ENCODE results near the gene ASPA.

Gene ASPA

DNA sequence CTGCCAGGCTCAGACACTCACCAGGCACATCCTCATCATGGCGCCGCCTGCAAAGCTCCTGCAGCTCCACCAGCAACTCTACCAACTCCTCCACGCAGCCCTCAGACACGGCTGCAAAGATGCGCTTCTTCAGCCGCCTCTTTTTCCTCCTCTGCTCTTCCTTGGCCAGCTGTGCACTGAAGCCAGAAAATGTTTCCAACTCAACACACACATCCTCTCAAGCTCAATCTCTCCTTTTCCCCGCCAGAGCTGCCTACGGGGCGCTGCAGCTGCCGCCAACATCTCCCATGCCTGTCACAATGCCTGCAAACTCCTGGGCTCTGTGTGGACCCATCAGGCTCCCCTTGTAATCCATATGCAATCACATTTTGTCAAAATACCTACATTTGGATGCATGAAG lies 67.7 kb downstream of the ASPA start:
- no peak for TF ChIP-seq ZNF777 (tag by site-specific recombination; IDR thresholded peaks at IDR 0.05; ENCODE audit: borderline replicate concordance)
- no peak for TF ChIP-seq ZNF514 (tag by site-specific recombination; IDR thresholded peaks at IDR 0.05)
- TF ChIP-seq, protein P1, sequence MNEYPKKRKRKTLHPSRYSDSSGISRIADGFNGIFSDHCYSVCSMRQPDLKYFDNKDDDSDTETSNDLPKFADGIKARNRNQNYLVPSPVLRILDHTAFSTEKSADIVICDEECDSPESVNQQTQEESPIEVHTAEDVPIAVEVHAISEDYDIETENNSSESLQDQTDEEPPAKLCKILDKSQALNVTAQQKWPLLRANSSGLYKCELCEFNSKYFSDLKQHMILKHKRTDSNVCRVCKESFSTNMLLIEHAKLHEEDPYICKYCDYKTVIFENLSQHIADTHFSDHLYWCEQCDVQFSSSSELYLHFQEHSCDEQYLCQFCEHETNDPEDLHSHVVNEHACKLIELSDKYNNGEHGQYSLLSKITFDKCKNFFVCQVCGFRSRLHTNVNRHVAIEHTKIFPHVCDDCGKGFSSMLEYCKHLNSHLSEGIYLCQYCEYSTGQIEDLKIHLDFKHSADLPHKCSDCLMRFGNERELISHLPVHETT (tag by site-specific recombination; IDR thresholded peaks at IDR 0.05): no peak
- TF ChIP-seq ZNF560 (tag by site-specific recombination; IDR thresholded peaks at IDR 0.05; ENCODE audit: borderline replicate concordance): no peak
- TF ChIP-seq ZNF114 (tag by site-specific recombination; IDR thresholded peaks at IDR 0.05): no peak
- TF ChIP-seq ZNF211 (tag by site-specific recombination; IDR thresholded peaks at IDR 0.05; ENCODE audit: low read depth): no peak
- no peak for TF ChIP-seq ZNF776 (tag by site-specific recombination; IDR thresholded peaks at IDR 0.05; ENCODE audit: borderline replicate concordance)
- TF ChIP-seq, protein P2, sequence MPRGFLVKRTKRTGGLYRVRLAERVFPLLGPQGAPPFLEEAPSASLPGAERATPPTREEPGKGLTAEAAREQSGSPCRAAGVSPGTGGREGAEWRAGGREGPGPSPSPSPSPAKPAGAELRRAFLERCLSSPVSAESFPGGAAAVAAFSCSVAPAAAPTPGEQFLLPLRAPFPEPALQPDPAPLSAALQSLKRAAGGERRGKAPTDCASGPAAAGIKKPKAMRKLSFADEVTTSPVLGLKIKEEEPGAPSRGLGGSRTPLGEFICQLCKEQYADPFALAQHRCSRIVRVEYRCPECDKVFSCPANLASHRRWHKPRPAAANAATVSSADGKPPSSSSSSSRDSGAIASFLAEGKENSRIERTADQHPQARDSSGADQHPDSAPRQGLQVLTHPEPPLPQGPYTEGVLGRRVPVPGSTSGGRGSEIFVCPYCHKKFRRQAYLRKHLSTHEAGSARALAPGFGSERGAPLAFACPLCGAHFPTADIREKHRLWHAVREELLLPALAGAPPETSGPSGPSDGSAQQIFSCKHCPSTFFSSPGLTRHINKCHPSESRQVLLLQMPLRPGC (tag by site-specific recombination; IDR thresholded peaks at IDR 0.05): no peak
- TF ChIP-seq ZNF302 (tag by site-specific recombination; IDR thresholded peaks at IDR 0.05; ENCODE audit: low read depth): no peak
- no peak for TF ChIP-seq ZNF747 (tag by site-specific recombination; IDR thresholded peaks at IDR 0.05)
- TF ChIP-seq ZNF701 (tag by site-specific recombination; IDR thresholded peaks at IDR 0.05): no peak
- TF ChIP-seq ZNF610 (tag by site-specific recombination; IDR thresholded peaks at IDR 0.05; ENCODE audit: borderline replicate concordance): no peak
- TF ChIP-seq, protein P3, sequence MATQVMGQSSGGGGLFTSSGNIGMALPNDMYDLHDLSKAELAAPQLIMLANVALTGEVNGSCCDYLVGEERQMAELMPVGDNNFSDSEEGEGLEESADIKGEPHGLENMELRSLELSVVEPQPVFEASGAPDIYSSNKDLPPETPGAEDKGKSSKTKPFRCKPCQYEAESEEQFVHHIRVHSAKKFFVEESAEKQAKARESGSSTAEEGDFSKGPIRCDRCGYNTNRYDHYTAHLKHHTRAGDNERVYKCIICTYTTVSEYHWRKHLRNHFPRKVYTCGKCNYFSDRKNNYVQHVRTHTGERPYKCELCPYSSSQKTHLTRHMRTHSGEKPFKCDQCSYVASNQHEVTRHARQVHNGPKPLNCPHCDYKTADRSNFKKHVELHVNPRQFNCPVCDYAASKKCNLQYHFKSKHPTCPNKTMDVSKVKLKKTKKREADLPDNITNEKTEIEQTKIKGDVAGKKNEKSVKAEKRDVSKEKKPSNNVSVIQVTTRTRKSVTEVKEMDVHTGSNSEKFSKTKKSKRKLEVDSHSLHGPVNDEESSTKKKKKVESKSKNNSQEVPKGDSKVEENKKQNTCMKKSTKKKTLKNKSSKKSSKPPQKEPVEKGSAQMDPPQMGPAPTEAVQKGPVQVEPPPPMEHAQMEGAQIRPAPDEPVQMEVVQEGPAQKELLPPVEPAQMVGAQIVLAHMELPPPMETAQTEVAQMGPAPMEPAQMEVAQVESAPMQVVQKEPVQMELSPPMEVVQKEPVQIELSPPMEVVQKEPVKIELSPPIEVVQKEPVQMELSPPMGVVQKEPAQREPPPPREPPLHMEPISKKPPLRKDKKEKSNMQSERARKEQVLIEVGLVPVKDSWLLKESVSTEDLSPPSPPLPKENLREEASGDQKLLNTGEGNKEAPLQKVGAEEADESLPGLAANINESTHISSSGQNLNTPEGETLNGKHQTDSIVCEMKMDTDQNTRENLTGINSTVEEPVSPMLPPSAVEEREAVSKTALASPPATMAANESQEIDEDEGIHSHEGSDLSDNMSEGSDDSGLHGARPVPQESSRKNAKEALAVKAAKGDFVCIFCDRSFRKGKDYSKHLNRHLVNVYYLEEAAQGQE (tag by site-specific recombination; IDR thresholded peaks at IDR 0.05): no peak
- no peak for TF ChIP-seq ZNF624 (tag by site-specific recombination; IDR thresholded peaks at IDR 0.05)
- CTCF ChIA-PET: no interaction called here
- H3K4me1 ChIP-seq (ENCODE audit: control insufficient read depth, insufficient read depth, low read length): no peaks in the 10 kb centered on the region

GRCh38 chr17:3544365-3544764 lies 68.6 kb downstream of the ASPA start:
- CTCF ChIA-PET: no interaction called here
- Histone ChIP-seq H3K4me3 (ENCODE audit: low read depth, low read length) (no peak overlapping the region), H3K9me3 (ENCODE audit: control insufficient read depth, insufficient read depth, low read depth, low read length) (no peaks in the 10 kb centered on the region), H3K36me3 (ENCODE audit: control insufficient read depth in 2 of 2, insufficient read depth in 1 of 2, low read length in 2 of 2) (no peaks in the 10 kb centered on the region), H3K27ac (ENCODE audit: extremely low read depth, low read depth, low read length) (no peak overlapping the region), H3K4me1 (ENCODE audit: control insufficient read depth, insufficient read depth, low read length) (no peaks in the 10 kb centered on the region)
- no peak for TF ChIP-seq ZEB2 (tag by site-specific recombination; IDR thresholded peaks at IDR 0.05)
- TF ChIP-seq GLIS2 (tag by site-specific recombination; IDR thresholded peaks at IDR 0.05): no peak
- no peak for TF ChIP-seq ZNF560 (tag by site-specific recombination; IDR thresholded peaks at IDR 0.05; ENCODE audit: borderline replicate concordance)
- TF ChIP-seq ZNF223 (tag by site-specific recombination; IDR thresholded peaks at IDR 0.05): no peak
- POLR2A ChIA-PET: no interaction called here

More for the DNA sequence above, 67.7 kb downstream of the ASPA start:
- Histone ChIP-seq H3K27ac (ENCODE audit: extremely low read depth, low read depth, low read length) (no peak overlapping the region), H3K9me3 (ENCODE audit: control insufficient read depth, insufficient read depth, low read depth, low read length) (no peaks in the 10 kb centered on the region), H3K36me3 (ENCODE audit: control insufficient read depth in 2 of 2, insufficient read depth in 1 of 2, low read length in 2 of 2) (no peaks in the 10 kb centered on the region), H3K4me3 (ENCODE audit: low read depth, low read length) (no peak overlapping the region)
- POLR2A ChIA-PET: no interaction called here
